Right lobe of liver (tissue), 4 donors: Measurements from ENCODE around the gene ANXA11.

Source experiments
- CTCF ChIP-seq, 4 donors: fragments of 200-600 bp in 3 of 4; fragments of 450-650 bp in 1 of 4; IDR thresholded peaks; one replicate each; pipeline versions ENCODE4 v1.5.1 to v1.8.0; 2016 to 2022; ENCODE audit warnings: antibody characterized with exemption in 4 of 4, mild to moderate bottlenecking in 2 of 4
- POLR2A ChIP-seq: fragments of 450-650 bp; IDR thresholded peaks from one replicate; pipeline ENCODE4 v1.6.1; 2017; ENCODE audit warnings: antibody characterized with exemption, mild to moderate bottlenecking
- donor health status: DM: no; HTN: no; CAD: no.
- donor health status: DM: no; HTN: no; CAD: no.
- donor health status: DM: no; HTN: yes; CAD: no.

GRCh38 chr10:80149123-80149522 lies 56.2 kb downstream of the ANXA11 start:
- TF ChIP-seq POLR2A (no peak), CTCF (IDR thresholded peaks at IDR 0.05) (no peak)
